Breast epithelium (tissue), 3 donors: Measurements from ENCODE around the gene AGAP3.
"Not testable (repeated sequence)": the region's sequence is repeated elsewhere in the genome, so short reads cannot be mapped to it uniquely, and the experiment has no call there.

Experiments used
- CTCF ChIP-seq, 3 donors: fragments of 450-650 bp; IDR thresholded peaks; one replicate each; pipeline ENCODE4 v1.5.1; 2016 to 2017; ENCODE audit warnings: antibody characterized with exemption in 3 of 3, mild to moderate bottlenecking in 3 of 3, moderate library complexity in 3 of 3
- POLR2A ChIP-seq: fragments of 450-650 bp; IDR thresholded peaks from one replicate; pipeline ENCODE4 v1.6.1; 2016; ENCODE audit warnings: antibody characterized with exemption, mild to moderate bottlenecking, moderate library complexity
- POLR2AphosphoS5 ChIP-seq, 3 donors: sonication (generic); formaldehyde crosslinking; IDR thresholded peaks; one replicate each; pipeline ENCODE4 v1.6.1; 2017; ENCODE audit warnings: antibody characterized with exemption in 3 of 3

DNA sequence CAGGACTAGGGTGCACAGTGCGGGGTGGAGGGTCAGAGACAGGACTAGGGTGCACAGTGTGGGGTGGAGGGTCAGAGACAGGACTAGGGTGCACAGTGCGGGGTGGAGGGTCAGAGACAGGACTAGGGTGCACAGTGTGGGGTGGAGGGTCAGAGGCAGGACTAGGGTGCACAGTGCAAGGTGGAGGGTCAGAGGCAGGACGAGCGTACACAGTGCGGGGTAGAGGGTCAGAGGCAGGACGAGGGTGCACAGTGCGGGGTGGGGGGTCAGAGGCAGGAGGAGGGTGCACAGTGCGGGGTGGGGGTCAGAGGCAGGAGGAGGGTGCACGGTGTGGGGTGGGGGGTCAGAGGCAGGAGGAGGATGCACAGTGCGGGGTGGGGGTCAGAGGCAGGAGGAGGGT, 42.8 kb upstream of the AGAP3 start:
- TF ChIP-seq POLR2A; CTCF (IDR thresholded peaks at IDR 0.05); POLR2AphosphoS5 (IDR thresholded peaks at IDR 0.05): not testable (repeated sequence)
